Suprapubic skin (tissue), 4 donors: ENCODE results near the gene LRFN4.

Experiments used
- CTCF ChIP-seq, 2 donors: fragments of 200-600 bp in 1 of 2; fragments of 450-650 bp in 1 of 2; sonication (generic) in 1 of 2; IDR thresholded peaks; one replicate each; pipeline ENCODE4 v1.5.1; 2016 to 2019; ENCODE audit warnings: antibody characterized with exemption in 2 of 2, mild to moderate bottlenecking in 1 of 2, moderate library complexity in 1 of 2
- POLR2A ChIP-seq, 2 donors: fragments of 450-650 bp; IDR thresholded peaks; one replicate each; pipeline ENCODE4 v1.6.1; 2017; ENCODE audit warnings: antibody characterized with exemption in 2 of 2, mild to moderate bottlenecking in 2 of 2, moderate library complexity in 2 of 2
- POLR2AphosphoS5 ChIP-seq, 3 donors: sonication (generic); formaldehyde crosslinking; IDR thresholded peaks; one replicate each; pipeline ENCODE4 v1.6.1; 2017; ENCODE audit warnings: antibody characterized with exemption in 3 of 3

- TF ChIP-seq POLR2A (IDR thresholded peaks at IDR 0.05) = no peak
- no peak for TF ChIP-seq CTCF (IDR thresholded peaks at IDR 0.05)
- no peak for TF ChIP-seq POLR2AphosphoS5 (IDR thresholded peaks at IDR 0.05)
Observed at GRCh38 chr11:66871521-66871901, 14.6 kb downstream of the LRFN4 start.
